HG02852 (cell line): ENCODE data around the gene CATSPER1.

ENCODE experiments used
- ATAC-seq: cut with Tn5 transposase; IDR thresholded peaks from one replicate; pipeline ENCODE4 v1.9.1; 2021; ENCODE audit warnings: mild to moderate bottlenecking, moderate library complexity; ENCODE audit not compliant: unreplicated experiment

CATSPER1 gene

DNA sequence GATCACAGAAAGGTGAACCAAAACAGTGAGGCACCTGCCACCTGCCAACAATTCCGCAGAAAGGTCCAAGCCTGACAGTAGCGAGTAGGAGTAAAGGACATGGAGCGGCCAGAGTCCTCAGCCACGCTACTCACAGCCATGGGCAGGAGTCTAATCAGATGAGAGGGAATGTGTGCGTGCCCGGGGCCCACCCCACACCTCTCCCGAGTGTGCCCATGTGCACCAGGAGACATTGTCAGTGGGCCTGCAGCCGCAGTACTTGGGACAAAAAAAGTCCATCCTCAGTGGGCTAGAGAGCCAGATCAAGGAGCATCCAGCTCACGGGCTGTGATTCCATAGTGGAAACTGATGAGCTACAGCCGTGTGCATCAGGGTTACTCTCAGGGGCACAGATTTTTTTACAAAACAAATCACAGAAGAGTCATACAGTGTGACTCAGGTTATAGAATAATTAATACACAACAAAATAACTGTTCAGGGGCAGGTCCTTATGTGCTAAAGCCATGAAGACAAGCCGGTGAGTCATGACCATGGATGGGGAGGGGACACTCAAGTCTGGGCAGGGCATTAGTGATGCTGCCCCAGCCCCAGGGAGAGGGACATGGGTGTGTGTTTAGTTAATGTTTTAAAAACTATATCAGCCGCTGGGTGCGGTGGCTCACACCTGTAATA, 52.7 kb downstream of the CATSPER1 start:
- no peak for ATAC-seq

DNA sequence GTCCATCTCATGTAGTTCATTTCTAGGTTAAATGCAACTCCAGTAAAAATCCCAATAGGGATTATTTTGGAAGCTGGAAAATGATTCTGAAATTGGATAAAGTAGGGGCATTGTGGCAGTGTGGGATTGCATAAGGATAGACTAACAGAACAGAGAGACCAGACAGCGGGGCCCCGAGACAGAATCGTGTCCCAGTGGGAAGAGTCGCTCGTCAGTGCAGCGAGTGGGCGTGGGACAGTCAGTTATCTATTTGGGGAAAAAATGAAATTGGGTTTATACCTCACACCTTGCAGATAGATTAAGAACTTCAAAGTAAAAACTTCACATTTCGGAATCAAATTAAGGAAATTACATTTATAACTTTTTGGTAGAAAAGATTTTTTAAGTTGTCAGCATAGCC, 54.2 kb downstream of the CATSPER1 start:
- ATAC-seq, result no peak

DNA sequence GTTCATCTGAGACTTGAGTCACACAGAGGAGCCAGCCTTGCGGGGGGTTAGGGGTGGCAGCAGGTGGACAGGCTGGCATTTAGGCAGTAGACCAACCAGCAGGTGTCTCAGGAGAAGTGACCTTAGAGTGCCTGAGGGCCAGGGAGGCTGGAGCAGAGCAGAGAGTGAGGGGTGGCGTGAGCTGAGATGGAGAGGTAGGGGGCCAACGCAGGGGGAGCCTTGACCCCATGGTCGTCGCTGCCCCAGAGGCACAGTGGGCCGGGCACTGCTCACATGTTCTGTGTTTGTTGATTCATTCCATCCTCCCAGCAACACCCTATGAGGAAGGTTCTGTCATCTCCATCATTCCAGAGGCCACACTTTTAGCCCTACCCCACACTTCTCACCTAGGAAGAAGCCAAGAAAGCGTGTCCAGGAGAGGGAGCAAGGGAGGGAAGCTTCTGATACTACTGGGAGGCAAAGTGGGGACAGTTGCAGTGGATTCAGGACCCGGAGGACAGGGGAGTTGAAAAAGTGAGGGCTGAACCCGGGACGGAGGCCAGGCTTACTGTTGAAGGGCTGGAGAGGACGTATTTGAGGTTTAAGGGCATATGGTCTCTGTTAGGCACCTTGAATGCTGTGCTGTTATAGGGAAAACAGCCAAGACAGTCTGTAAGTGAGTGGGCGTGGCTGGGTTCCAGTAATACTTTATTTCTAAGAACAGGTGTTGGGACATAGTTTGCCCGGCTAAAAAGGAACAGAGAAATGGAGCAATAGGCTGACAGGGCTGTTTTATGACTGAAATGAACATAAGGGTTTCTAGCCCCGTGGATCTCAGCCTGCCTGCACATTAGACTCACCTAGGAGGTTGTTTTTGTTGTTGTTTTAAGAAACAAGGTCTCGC, 57.4 kb downstream of the CATSPER1 start:
- no peak for ATAC-seq

DNA sequence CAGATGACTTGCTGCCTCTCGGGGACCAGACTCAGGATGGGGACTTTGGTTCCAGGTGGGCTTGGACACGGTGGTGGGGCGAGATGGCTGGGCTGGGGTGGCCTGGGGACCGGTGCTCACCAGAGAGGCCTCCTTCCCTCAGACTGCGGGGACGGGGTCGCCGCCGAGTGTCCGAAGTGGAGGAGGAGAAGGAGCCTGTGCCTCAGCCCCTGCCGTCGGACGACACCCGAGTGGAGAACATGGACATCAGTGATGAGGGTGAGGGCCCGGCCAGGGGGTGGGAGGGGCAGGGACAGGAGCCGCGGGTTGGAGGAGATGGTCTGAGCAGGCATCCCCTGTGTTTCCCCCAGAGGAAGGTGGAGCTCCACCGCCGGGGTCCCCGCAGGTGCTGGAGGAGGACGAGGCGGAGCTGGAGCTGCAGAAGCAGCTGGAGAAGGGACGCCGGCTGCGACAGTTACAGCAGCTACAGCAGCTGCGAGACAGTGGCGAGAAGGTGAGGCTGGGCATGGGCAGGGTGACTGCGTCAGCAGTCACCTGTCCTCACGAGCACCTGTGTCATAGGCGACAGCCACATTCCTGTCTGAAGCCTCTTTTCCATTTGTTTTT, 58.8 kb downstream of the CATSPER1 start:
- no peak for ATAC-seq
